Right lobe of liver (tissue), 6 donors: ENCODE measurements around the gene MEF2C. TPM values are rescaled to one million over a fixed set of nuclear protein-coding genes. Genes with fewer than 3 reads are reported as not detected.
"Not testable (repeated sequence)": the region's sequence is repeated elsewhere in the genome, so short reads cannot be mapped to it uniquely, and the experiment has no call there.

Experiments
- ATAC-seq, 4 donors: fragments of 200-7000 bp; cut with Tn5 transposase; one replicate each; pipeline ENCODE4 v1.9.1; 2020; ENCODE audit warnings: mild to moderate bottlenecking in 4 of 4, moderate library complexity in 4 of 4
- DNase-seq, 3 donors: peaks; one replicate each; pipeline ENCODE4 v3.0.0-alpha.2; 2020
- H3K27ac ChIP-seq, 3 donors: fragments of 200-600 bp; one replicate each; pipeline ENCODE4 v1.8.0; 2022
- H3K27me3 ChIP-seq, 2 donors: fragments of 200-600 bp; one replicate each; pipeline ENCODE4 v1.8.0; 2022
- H3K36me3 ChIP-seq, 4 donors: fragments of 200-600 bp; sonication (generic) in 1 of 4; one replicate each; pipeline versions ENCODE4 v1.5.1 to v1.8.0; 2017 to 2022; ENCODE audit warnings: control low read depth in 1 of 4
- H3K4me1 ChIP-seq, 4 donors: fragments of 200-600 bp; sonication (generic) in 1 of 4; one replicate each; pipeline versions ENCODE4 v1.5.1 to v1.8.0; 2017 to 2022; ENCODE audit warnings: control low read depth in 1 of 4
- H3K4me3 ChIP-seq, 3 donors: fragments of 200-600 bp; one replicate each; pipeline ENCODE4 v1.8.0; 2022
- H3K9me3 ChIP-seq, 4 donors: fragments of 200-600 bp; sonication (generic) in 1 of 4; one replicate each; pipeline versions ENCODE4 v1.5.1 to v1.8.0; 2017 to 2022; ENCODE audit warnings: control low read depth in 1 of 4
- CTCF ChIP-seq, 4 donors: fragments of 200-600 bp in 3 of 4; fragments of 450-650 bp in 1 of 4; IDR thresholded peaks; one replicate each; pipeline versions ENCODE4 v1.5.1 to v1.8.0; 2016 to 2022; ENCODE audit warnings: antibody characterized with exemption in 4 of 4, mild to moderate bottlenecking in 2 of 4
- POLR2A ChIP-seq: fragments of 450-650 bp; IDR thresholded peaks from one replicate; pipeline ENCODE4 v1.6.1; 2017; ENCODE audit warnings: antibody characterized with exemption, mild to moderate bottlenecking
- WGBS: methylation state at CpG from one replicate; pipeline ENCODE4 v1.1.6; 2018; ENCODE audit warnings: low coverage, low lambda C conversion rate; ENCODE audit not compliant: insufficient coverage; ENCODE audit errors: missing lambda C conversion rate; 5-methylcytosine and 5-hydroxymethylcytosine counted together
- intact Hi-C, 2 donors: fragments of 100-400 bp; cut with DNase I; formaldehyde crosslinking; loops; one replicate each; pipeline versions ENCODE4 v1.11.2 to v1.14.1; 2022
- total RNA-seq, 6 experiments: library from RNA; depleted of rRNA in 2 of 6; stranded (reverse); fragments of >200 nt in 2 of 6; fragmentation: NEBNext Ultra II Directional in 3 of 6; extraction: Animal tissue kit (Norgen Biotek cat#: 25700) in 3 of 6; gene quantifications; one replicate each; pipeline versions ENCODE4 v1.1.0 to v1.2.4, GENCODE V29; 2016 to 2023
- donor health status: DM: no; HTN: yes; CAD: no.
- donor health status: DM: no; HTN: no; CAD: no.
- donor health status: DM: no; HTN: no; CAD: no.
- donor health status: DM: no; HTN: yes; CAD: no.
- donor health status: DM: no; HTN: yes; CAD: no.

The MEF2C gene
- total RNA-seq, 6 experiments from 2014 or later: 4.4 to 19.4 (median 6.4) TPM

- H3K9me3 ChIP-seq: no peaks in the 10 kb centered on the region
- intact Hi-C loops: no loop called here
- 71% methylated on average over 7 of the region's 7 CpGs for WGBS
Measured at GRCh38 chr5:88926774-88927173, 43.8 kb upstream of the MEF2C start.

GRCh38 chr5:88925692-88926490 lies 42.9 kb upstream of the MEF2C start:
- no peaks in the 10 kb centered on the region for H3K36me3 ChIP-seq
- intact Hi-C loops: no loop called here
- no peaks in the 10 kb centered on the region for H3K27me3 ChIP-seq
- whole genome bisulfite sequencing: 66% methylated on average over 2 of the region's 2 CpGs
- ATAC-seq: no peak
- no peaks in the 10 kb centered on the region for H3K4me1 ChIP-seq
- no peaks in the 10 kb centered on the region for H3K9me3 ChIP-seq
- TF ChIP-seq CTCF (IDR thresholded peaks at IDR 0.05) (no peak), POLR2A (no peak)
- H3K27ac ChIP-seq: no peak overlapping the region
- no peak for DNase-seq
- no peak overlapping the region for H3K4me3 ChIP-seq

More at GRCh38 chr5:88926774-88927173, 43.8 kb upstream of the MEF2C start:
- Histone ChIP-seq H3K4me3 (no peak overlapping the region), H3K4me1 (no peaks in the 10 kb centered on the region), H3K27me3 (no peaks in the 10 kb centered on the region), H3K27ac (no peak overlapping the region), H3K36me3 (no peaks in the 10 kb centered on the region)
- DNase-seq (no peak), ATAC-seq (no peak)
- no peak for TF ChIP-seq POLR2A
- no peak for TF ChIP-seq CTCF (IDR thresholded peaks at IDR 0.05)

- WGBS: 54% methylated on average over 3 of the region's 3 CpGs
- Histone ChIP-seq H3K9me3 (no peaks in the 10 kb centered on the region), H3K4me3 (no peak overlapping the region), H3K36me3 (no peaks in the 10 kb centered on the region), H3K27me3 (no peaks in the 10 kb centered on the region), H3K4me1 (no peaks in the 10 kb centered on the region), H3K27ac (no peak overlapping the region)
- TF ChIP-seq POLR2A (no peak), CTCF (IDR thresholded peaks at IDR 0.05) (no peak)
- ATAC-seq (peak; percentile 42 to 84 (median 68)), DNase-seq (no peak)
- intact Hi-C loops: no loop called here
Measured at GRCh38 chr5:88924330-88924657, 41.3 kb upstream of the MEF2C start.

GRCh38 chr5:88923623-88924329 lies 40.8 kb upstream of the MEF2C start:
- intact Hi-C loops: no loop called here
- Histone ChIP-seq H3K4me3 (no peak overlapping the region), H3K9me3 (no peaks in the 10 kb centered on the region), H3K27me3 (no peaks in the 10 kb centered on the region), H3K4me1 (no peaks in the 10 kb centered on the region), H3K27ac (no peak overlapping the region), H3K36me3 (no peaks in the 10 kb centered on the region)
- WGBS: 51% methylated on average over 15 of the region's 15 CpGs
- DNase-seq (no peak), ATAC-seq (peak in 3 of 4 donors; percentile 28 to 56 (median 44))
- no peak for TF ChIP-seq CTCF (IDR thresholded peaks at IDR 0.05)
- TF ChIP-seq POLR2A: no peak

- intact Hi-C loops: not testable (repeated sequence)
Measured at GRCh38 chr5:88912743-88913142, 29.8 kb upstream of the MEF2C start.

GRCh38 chr5:88911059-88911572 lies 28.1 kb upstream of the MEF2C start:
- H3K27ac ChIP-seq, H3K27me3 ChIP-seq, H3K9me3 ChIP-seq, H3K36me3 ChIP-seq, DNase-seq, ATAC-seq, intact Hi-C loops, H3K4me3 ChIP-seq, H3K4me1 ChIP-seq: not testable (repeated sequence)
- 68% methylated on average over 9 of the region's 9 CpGs for WGBS

More at GRCh38 chr5:88912743-88913142, 29.8 kb upstream of the MEF2C start:
- H3K4me1 ChIP-seq, H3K36me3 ChIP-seq, H3K27me3 ChIP-seq, DNase-seq, ATAC-seq, H3K27ac ChIP-seq, H3K9me3 ChIP-seq, H3K4me3 ChIP-seq: not testable (repeated sequence)
- WGBS: 68% methylated on average over 2 of the region's 2 CpGs

- intact Hi-C loops, H3K4me1 ChIP-seq, H3K27me3 ChIP-seq, H3K27ac ChIP-seq, H3K4me3 ChIP-seq, H3K9me3 ChIP-seq, H3K36me3 ChIP-seq, DNase-seq, ATAC-seq: not testable (repeated sequence)
- 57% methylated on average over 2 of the region's 2 CpGs for WGBS
Measured at GRCh38 chr5:88904478-88904877, 21.5 kb upstream of the MEF2C start.
